Mesenteric fat pad (tissue), 1 donor: ENCODE data around the gene AFAP1. TPM values are rescaled to one million over a fixed set of nuclear protein-coding genes. Genes with fewer than 3 reads are reported as not detected.

Experiments used
- DNase-seq: peaks from one replicate; pipeline ENCODE4 v3.0.0-alpha.2; 2020; ENCODE audit warnings: low spot score
- total RNA-seq: library from RNA; stranded (reverse); fragmentation: NEBNext Ultra II Directional; extraction: Animal tissue kit (Norgen Biotek cat#: 25700); gene quantifications from one replicate; pipeline ENCODE4 v1.2.1, GENCODE V29; 2021
- donor health status: DM: yes; HTN: yes; CAD: no.

Gene AFAP1
- total RNA-seq, 1 donor from 2014 or later, result 33.9 TPM

- DNase-seq, result no peak
Observed at GRCh38 chr4:7867191-7867590, 72.5 kb downstream of the AFAP1 start.

GRCh38 chr4:7865533-7865932 is 74.1 kb downstream of the AFAP1 start:
- no peak for DNase-seq

- DNase-seq, result no peak
Observed at GRCh38 chr4:7864685-7865084, 75.0 kb downstream of the AFAP1 start.

- no peak for DNase-seq
Observed at GRCh38 chr4:7863911-7864681, 75.6 kb downstream of the AFAP1 start.

GRCh38 chr4:7862561-7863192 is 77.0 kb downstream of the AFAP1 start:
- no peak for DNase-seq

- no peak for DNase-seq
Observed at GRCh38 chr4:7861440-7861881, 78.2 kb downstream of the AFAP1 start.

- no peak for DNase-seq
Observed at GRCh38 chr4:7860600-7861163, 79.0 kb downstream of the AFAP1 start.

GRCh38 chr4:7859326-7859725 is 80.3 kb downstream of the AFAP1 start:
- no peak for DNase-seq

GRCh38 chr4:7858498-7858897 is 81.2 kb downstream of the AFAP1 start:
- no peak for DNase-seq

- no peak for DNase-seq
Observed at GRCh38 chr4:7857993-7858392, 81.7 kb downstream of the AFAP1 start.

GRCh38 chr4:7857238-7857701 is 82.4 kb downstream of the AFAP1 start:
- no peak for DNase-seq

GRCh38 chr4:7855731-7856130 is 83.9 kb downstream of the AFAP1 start:
- no peak for DNase-seq

- DNase-seq, result no peak
Observed at GRCh38 chr4:7854697-7855370, 84.8 kb downstream of the AFAP1 start.

GRCh38 chr4:7854216-7854615 is 85.4 kb downstream of the AFAP1 start:
- no peak for DNase-seq

GRCh38 chr4:7853271-7853670 is 86.4 kb downstream of the AFAP1 start:
- no peak for DNase-seq

- DNase-seq, result no peak
Observed at GRCh38 chr4:7852568-7853185, 87.0 kb downstream of the AFAP1 start.

- DNase-seq, result no peak
Observed at GRCh38 chr4:7850489-7850888, 89.2 kb downstream of the AFAP1 start.

GRCh38 chr4:7847206-7847605 is 92.5 kb downstream of the AFAP1 start:
- DNase-seq, result no peak

- no peak for DNase-seq
Observed at GRCh38 chr4:7845493-7846128, 94.0 kb downstream of the AFAP1 start.

GRCh38 chr4:7844594-7844991 is 95.1 kb downstream of the AFAP1 start:
- DNase-seq, result no peak
